Epithelial cell of esophagus (primary cell): ENCODE results near the gene CNOT2.
A peak's percentile ranks its signal among the peaks of the same experiment; 100 is the strongest.

Source experiments
- DNase-seq: peaks from one replicate; pipeline ENCODE4 v3.0.0; 2010; ENCODE audit warnings: low read depth
- H3K4me3 ChIP-seq: 2 replicates; pipeline ENCODE4 v1.5.1; 2011; ENCODE audit warnings: mild to moderate bottlenecking, low read length, control low read depth
- TF ChIP-seq, protein P1 (sequence below): IDR thresholded peaks from 2 replicates; pipeline ENCODE4 v1.5.1; 2011; ENCODE audit warnings: low read depth, mild to moderate bottlenecking, low read length, control low read depth, inconsistent platforms; ENCODE audit not compliant: insufficient read depth; ENCODE audit errors: missing control alignments

CNOT2 gene

DNA sequence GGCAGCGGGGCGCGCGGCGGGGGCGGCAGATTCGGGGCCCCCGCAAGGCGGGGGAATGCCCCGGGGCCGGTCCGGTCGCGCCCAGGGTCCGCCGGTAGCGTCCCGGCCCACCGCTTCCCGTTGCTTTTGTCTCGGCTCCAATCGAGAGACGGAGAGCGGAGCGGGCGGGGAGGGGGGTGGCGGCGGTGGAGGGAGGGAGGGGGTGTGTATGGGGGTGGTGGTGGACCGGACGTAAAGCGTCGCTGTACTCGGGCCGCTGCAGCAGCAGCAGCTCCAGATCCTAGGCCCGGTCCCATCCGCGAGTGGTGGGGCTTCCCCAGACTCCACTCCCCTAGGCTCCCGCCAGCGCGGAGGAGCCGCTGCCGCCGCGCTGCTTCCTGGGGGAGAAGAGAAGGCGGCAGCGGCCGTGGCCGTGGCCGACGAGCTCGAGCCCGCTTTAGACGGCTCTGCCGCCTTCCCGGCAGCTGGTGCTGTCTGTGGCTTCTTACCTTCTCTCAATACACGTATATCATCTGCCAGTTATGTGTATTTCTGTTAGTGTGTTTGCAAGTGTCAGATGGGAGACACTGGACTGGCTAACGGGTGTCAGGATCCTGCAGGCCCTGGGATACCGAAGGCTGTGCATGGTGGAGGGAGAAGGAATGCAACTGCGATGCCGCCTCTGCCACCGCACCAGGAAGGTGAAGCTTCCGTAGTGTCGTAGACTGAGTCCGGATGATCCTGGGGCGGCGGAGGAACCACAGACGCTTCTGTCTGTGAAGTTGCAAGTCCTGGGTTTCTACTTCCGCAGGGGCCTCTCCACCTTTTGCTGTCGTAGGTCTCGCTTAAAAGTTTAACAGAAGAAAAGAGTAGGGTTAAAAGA, 508 bp downstream of the CNOT2 start:
- DNase-seq = peak; percentile 62
- TF ChIP-seq, protein P1, sequence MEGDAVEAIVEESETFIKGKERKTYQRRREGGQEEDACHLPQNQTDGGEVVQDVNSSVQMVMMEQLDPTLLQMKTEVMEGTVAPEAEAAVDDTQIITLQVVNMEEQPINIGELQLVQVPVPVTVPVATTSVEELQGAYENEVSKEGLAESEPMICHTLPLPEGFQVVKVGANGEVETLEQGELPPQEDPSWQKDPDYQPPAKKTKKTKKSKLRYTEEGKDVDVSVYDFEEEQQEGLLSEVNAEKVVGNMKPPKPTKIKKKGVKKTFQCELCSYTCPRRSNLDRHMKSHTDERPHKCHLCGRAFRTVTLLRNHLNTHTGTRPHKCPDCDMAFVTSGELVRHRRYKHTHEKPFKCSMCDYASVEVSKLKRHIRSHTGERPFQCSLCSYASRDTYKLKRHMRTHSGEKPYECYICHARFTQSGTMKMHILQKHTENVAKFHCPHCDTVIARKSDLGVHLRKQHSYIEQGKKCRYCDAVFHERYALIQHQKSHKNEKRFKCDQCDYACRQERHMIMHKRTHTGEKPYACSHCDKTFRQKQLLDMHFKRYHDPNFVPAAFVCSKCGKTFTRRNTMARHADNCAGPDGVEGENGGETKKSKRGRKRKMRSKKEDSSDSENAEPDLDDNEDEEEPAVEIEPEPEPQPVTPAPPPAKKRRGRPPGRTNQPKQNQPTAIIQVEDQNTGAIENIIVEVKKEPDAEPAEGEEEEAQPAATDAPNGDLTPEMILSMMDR = no peak

DNA sequence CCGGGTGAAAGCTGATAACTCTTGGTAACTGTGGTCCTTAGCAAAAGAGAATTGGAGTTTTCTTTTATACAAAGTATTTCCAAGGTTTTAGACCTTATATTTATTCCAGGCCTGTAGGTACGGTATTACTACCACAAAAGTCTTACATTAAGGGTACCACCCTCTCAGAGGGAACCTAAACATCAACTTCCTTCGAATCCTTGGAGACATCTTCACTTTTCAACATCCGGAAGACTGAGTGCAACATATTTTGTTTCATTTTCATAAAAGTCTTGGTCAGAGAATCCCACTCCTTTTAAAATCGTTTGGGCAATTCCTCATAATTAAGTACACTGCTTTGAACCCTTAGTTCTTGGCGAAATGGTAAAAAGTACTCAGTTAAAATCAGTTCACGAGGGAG, 1.2 kb downstream of the CNOT2 start:
- DNase-seq = peak; percentile 7
- TF ChIP-seq, protein P1 = no peak
- peak overlapping the region; percentile 71 for H3K4me3 ChIP-seq

More for the DNA sequence above, 508 bp downstream of the CNOT2 start:
- peak overlapping the region; percentile 71 for H3K4me3 ChIP-seq

DNA sequence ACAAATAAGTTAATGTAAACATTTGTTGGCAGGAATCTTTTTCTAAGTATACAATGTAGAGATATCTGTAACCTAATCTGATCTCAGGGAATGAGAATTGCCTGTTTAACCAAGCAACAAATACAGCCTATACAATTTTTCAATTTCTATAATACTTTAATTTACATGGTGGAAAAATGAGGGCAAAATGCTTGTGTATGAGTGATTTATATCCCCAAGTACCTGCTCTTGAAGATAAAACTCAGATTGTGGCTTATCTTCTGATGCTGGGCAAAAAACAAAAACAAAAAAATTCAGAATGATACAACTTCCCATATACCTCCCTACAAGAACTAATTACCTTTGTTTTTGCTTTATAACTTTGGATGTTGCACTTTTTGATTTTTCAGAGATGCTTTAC, 2.2 kb downstream of the CNOT2 start:
- no peak for DNase-seq
- TF ChIP-seq, protein P1 = no peak
- H3K4me3 ChIP-seq = peak overlapping the region; percentile 71

DNA sequence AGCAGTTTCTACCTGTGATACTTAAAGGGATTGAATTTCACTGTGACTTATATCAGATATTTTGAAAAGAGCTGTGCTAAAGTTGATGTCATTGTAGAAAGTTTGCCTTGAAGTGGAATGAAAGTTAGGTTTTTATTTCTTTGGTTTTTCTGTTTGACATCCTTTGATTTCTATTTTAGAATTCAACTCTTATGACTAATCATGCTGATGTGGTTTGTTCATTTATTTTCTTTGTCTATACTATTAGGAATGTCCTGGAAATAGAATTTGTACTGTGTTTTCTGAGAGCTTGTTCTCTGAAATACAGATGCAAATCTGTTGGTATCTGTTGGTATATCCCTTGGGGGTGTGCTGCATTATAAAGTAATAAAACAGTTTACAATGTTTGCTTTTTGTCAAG, 3.3 kb downstream of the CNOT2 start:
- TF ChIP-seq, protein P1 = no peak
- no peak for DNase-seq
- H3K4me3 ChIP-seq = no peak overlapping the region

DNA sequence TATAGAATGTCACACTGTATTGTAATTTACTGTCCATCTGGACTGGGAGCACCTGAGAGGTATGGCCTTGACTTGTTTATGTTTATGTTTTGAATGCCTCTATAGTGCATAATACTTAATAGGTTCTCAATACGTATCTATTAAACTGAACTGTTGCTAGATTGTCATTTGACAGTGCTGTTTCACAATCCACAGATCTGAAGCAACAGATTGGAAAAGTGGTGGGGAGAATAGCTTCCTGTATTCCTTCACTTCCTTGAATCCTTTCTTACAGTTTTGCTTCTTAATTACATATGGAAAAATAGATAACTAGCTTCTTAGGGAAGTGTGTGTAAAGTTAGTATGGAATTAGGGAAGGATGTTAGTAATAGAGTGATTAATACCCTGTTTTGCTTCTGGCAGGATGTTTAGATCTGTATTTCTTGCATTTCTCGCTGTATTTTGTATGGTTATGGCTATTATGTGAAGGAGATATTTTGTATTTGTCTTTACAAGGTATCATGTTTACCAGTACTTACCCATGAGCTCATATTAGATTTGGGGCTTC, 4.5 kb downstream of the CNOT2 start:
- peak; percentile 15 for DNase-seq
- TF ChIP-seq, protein P1 = no peak
- no peak overlapping the region for H3K4me3 ChIP-seq

DNA sequence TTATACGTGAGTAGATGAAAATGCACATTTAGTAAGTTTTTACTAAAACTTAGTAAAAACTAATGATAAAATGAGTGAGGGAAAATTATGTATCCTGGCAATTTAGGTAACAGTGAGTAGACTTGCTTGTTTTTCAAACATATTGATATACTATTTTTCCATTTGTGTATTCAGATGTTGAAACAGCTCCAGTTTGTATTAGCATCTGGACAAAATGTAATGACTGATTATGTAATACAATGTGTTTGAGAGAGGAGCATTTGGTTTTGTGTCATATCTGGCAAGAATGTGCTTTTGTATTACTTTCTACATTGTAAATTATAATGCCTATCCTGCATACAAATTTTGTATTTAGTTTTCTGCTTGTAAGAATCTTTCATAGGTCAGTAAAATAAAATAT, 5.6 kb downstream of the CNOT2 start:
- DNase-seq = no peak
- TF ChIP-seq, protein P1 = no peak
- H3K4me3 ChIP-seq = no peak overlapping the region
